Suprapubic skin (tissue), 3 donors: Measurements from ENCODE around the gene NUMA1.

Source experiments
- POLR2AphosphoS5 ChIP-seq, 3 donors: sonication (generic); formaldehyde crosslinking; IDR thresholded peaks; one replicate each; pipeline ENCODE4 v1.6.1; 2017; ENCODE audit warnings: antibody characterized with exemption in 3 of 3
- TF ChIP-seq, protein P1 (sequence below), 2 donors: fragments of 200-600 bp in 1 of 2; fragments of 450-650 bp in 1 of 2; sonication (generic) in 1 of 2; IDR thresholded peaks; one replicate each; pipeline ENCODE4 v1.5.1; 2016 to 2019; ENCODE audit warnings: antibody characterized with exemption in 2 of 2, mild to moderate bottlenecking in 1 of 2, moderate library complexity in 1 of 2

DNA sequence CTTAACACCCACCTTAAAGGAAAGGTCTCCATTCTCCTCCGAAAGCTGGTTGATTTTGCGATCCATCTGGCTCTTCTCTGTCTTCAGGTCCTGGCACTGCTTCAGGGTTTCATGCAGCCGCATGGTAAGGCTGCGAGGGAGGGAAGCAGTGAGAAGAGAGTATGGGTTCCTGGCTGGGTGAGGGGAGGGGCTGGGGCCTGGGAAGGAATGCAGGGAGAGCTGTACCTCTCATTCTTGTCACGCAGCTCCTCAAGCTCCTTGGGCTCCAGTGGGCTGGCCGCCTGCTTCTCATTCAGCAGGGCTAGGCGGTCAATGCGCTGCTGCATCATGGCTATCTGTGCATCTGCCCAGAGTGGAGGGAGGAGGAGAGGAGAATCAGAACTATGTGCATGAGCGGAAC is 62.2 kb downstream of the NUMA1 start:
- TF ChIP-seq, protein P1, sequence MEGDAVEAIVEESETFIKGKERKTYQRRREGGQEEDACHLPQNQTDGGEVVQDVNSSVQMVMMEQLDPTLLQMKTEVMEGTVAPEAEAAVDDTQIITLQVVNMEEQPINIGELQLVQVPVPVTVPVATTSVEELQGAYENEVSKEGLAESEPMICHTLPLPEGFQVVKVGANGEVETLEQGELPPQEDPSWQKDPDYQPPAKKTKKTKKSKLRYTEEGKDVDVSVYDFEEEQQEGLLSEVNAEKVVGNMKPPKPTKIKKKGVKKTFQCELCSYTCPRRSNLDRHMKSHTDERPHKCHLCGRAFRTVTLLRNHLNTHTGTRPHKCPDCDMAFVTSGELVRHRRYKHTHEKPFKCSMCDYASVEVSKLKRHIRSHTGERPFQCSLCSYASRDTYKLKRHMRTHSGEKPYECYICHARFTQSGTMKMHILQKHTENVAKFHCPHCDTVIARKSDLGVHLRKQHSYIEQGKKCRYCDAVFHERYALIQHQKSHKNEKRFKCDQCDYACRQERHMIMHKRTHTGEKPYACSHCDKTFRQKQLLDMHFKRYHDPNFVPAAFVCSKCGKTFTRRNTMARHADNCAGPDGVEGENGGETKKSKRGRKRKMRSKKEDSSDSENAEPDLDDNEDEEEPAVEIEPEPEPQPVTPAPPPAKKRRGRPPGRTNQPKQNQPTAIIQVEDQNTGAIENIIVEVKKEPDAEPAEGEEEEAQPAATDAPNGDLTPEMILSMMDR (IDR thresholded peaks at IDR 0.05) = no peak
- TF ChIP-seq POLR2AphosphoS5 (IDR thresholded peaks at IDR 0.05) = no peak
